Astrocyte (in vitro differentiated cells and primary cell): ENCODE measurements around the gene REPS1. TPM values are rescaled to one million over a fixed set of nuclear protein-coding genes. Genes with fewer than 3 reads are reported as not detected.

Source experiments
- DNase-seq: peaks from one replicate; pipeline ENCODE4 v3.0.0-alpha.2; 2010; ENCODE audit warnings: low read depth
- FAIRE-seq: peaks from 2 replicates; lab custom pipeline; 2011; peaks lifted over from hg19 to GRCh38; lab: Jason Lieb, UNC
- H2AFZ ChIP-seq: 2 replicates; pipeline ENCODE4 v1.6.0; 2012; ENCODE audit warnings: low read depth, low read length, inconsistent platforms
- H3K27ac ChIP-seq: 2 replicates; pipeline ENCODE4 v1.5.1; 2011; ENCODE audit warnings: low read depth, low read length, inconsistent platforms
- H3K27me3 ChIP-seq: 2 replicates; pipeline ENCODE4 v1.6.0; 2011; ENCODE audit warnings: low read length, inconsistent platforms; ENCODE audit not compliant: insufficient read depth
- H3K36me3 ChIP-seq: 2 replicates; pipeline ENCODE4 v1.5.1; 2011; ENCODE audit warnings: low read length, inconsistent platforms; ENCODE audit not compliant: insufficient read depth
- H3K4me1 ChIP-seq: 2 replicates; pipeline ENCODE4 v1.5.1; 2011; ENCODE audit warnings: low read length, inconsistent platforms; ENCODE audit not compliant: insufficient read depth
- H3K4me2 ChIP-seq: 2 replicates; pipeline ENCODE4 v1.6.0; 2012; ENCODE audit warnings: low read length, inconsistent platforms
- H3K4me3 ChIP-seq: 2 replicates; pipeline ENCODE4 v1.5.1; 2011; ENCODE audit warnings: low read depth, mild to moderate bottlenecking, low read length, inconsistent platforms; ENCODE audit not compliant: insufficient read depth
- H3K79me2 ChIP-seq: 2 replicates; pipeline ENCODE4 v1.6.0; 2012; ENCODE audit warnings: mild to moderate bottlenecking, low read length, inconsistent platforms; ENCODE audit not compliant: insufficient read depth
- H3K9ac ChIP-seq: 2 replicates; pipeline ENCODE4 v1.6.0; 2012; ENCODE audit warnings: mild to moderate bottlenecking, low read length, inconsistent platforms
- H3K9me3 ChIP-seq: 2 replicates; pipeline ENCODE4 v1.5.1; 2012; ENCODE audit warnings: low read depth, mild to moderate bottlenecking, low read length, inconsistent platforms; ENCODE audit not compliant: insufficient read depth
- H4K20me1 ChIP-seq: 2 replicates; pipeline ENCODE4 v1.6.0; 2012; ENCODE audit warnings: low read length, inconsistent platforms; ENCODE audit not compliant: insufficient read depth
- H3K27ac Mint-ChIP-seq: one replicate; pipeline ENCODE4 v1.8.0; 2021; ENCODE audit warnings: mild to moderate bottlenecking, mixed read lengths; ENCODE audit not compliant: unreplicated experiment
- H3K27me3 Mint-ChIP-seq: one replicate; pipeline ENCODE4 v1.8.0; 2021; ENCODE audit warnings: low read depth, mixed read lengths; ENCODE audit not compliant: unreplicated experiment
- H3K36me3 Mint-ChIP-seq: one replicate; pipeline ENCODE4 v1.8.0; 2021; ENCODE audit warnings: low read depth, mixed read lengths; ENCODE audit not compliant: unreplicated experiment
- H3K4me1 Mint-ChIP-seq: one replicate; pipeline ENCODE4 v1.8.0; 2021; ENCODE audit warnings: low read depth, mixed read lengths; ENCODE audit not compliant: unreplicated experiment
- H3K4me3 Mint-ChIP-seq: one replicate; pipeline ENCODE4 v1.8.0; 2021; ENCODE audit warnings: mild to moderate bottlenecking, moderate library complexity, mixed read lengths; ENCODE audit not compliant: unreplicated experiment
- H3K9me3 Mint-ChIP-seq: one replicate; pipeline ENCODE4 v1.8.0; 2021; ENCODE audit warnings: mild to moderate bottlenecking, mixed read lengths; ENCODE audit not compliant: unreplicated experiment
- CTCF ChIP-seq: IDR thresholded peaks from 2 replicates; pipeline ENCODE4 v1.5.1; 2011; ENCODE audit warnings: low read depth, mild to moderate bottlenecking, inconsistent platforms, low read length, moderate library complexity; ENCODE audit not compliant: insufficient read depth
- EZH2 ChIP-seq: IDR thresholded peaks from 2 replicates; pipeline ENCODE4 v1.6.1; 2012; ENCODE audit warnings: mild to moderate bottlenecking, low read length, inconsistent platforms; ENCODE audit not compliant: insufficient read depth
- total RNA-seq: library from RNA; stranded (reverse); gene quantifications from 2 replicates; pipeline ENCODE4 v1.2.1, GENCODE V29; 2021

REPS1 gene
- total RNA-seq, 1 donor from 2014 or later, result 39.1 TPM

GRCh38 chr6:139010674-139011073 lies 22.6 kb upstream of the REPS1 start:
- H3K4me1 Mint-ChIP-seq, result no peaks in the 10 kb centered on the region
- Histone ChIP-seq H3K4me3 (no peak overlapping the region), H3K9me3 (no peaks in the 10 kb centered on the region), H3K79me2 (no peaks in the 10 kb centered on the region), H3K27ac (no peak overlapping the region), H3K9ac (no peak overlapping the region), H4K20me1 (no peaks in the 10 kb centered on the region), H2AFZ (no peak overlapping the region), H3K4me1 (no peaks in the 10 kb centered on the region), H3K4me2 (no peak overlapping the region), H3K36me3 (no peaks in the 10 kb centered on the region), H3K27me3 (no peaks in the 10 kb centered on the region)
- no peak overlapping the region for H3K27ac Mint-ChIP-seq
- TF ChIP-seq EZH2 (no peak), CTCF (no peak)
- H3K9me3 Mint-ChIP-seq, result peaks cover 2% of the 10 kb centered on the region
- FAIRE-seq, result no peak
- H3K4me3 Mint-ChIP-seq, result no peak overlapping the region
- H3K27me3 Mint-ChIP-seq, result no peaks in the 10 kb centered on the region
- no peaks in the 10 kb centered on the region for H3K36me3 Mint-ChIP-seq
- DNase-seq, result no peak

- Histone ChIP-seq H3K4me2 (no peak overlapping the region), H2AFZ (no peak overlapping the region), H3K36me3 (no peaks in the 10 kb centered on the region), H3K4me3 (no peak overlapping the region), H4K20me1 (no peaks in the 10 kb centered on the region), H3K79me2 (no peaks in the 10 kb centered on the region), H3K27ac (no peak overlapping the region), H3K4me1 (no peaks in the 10 kb centered on the region), H3K9me3 (no peaks in the 10 kb centered on the region), H3K27me3 (no peaks in the 10 kb centered on the region), H3K9ac (no peak overlapping the region)
- no peaks in the 10 kb centered on the region for H3K4me1 Mint-ChIP-seq
- no peak for FAIRE-seq
- no peaks in the 10 kb centered on the region for H3K27me3 Mint-ChIP-seq
- H3K9me3 Mint-ChIP-seq, result peaks cover 2% of the 10 kb centered on the region
- no peak for DNase-seq
- no peak for TF ChIP-seq EZH2
- H3K36me3 Mint-ChIP-seq, result no peaks in the 10 kb centered on the region
- no peak overlapping the region for H3K4me3 Mint-ChIP-seq
- H3K27ac Mint-ChIP-seq, result no peak overlapping the region
These were observed 20.1 kb upstream of the REPS1 start for GRCh38 chr6:139008117-139008516.

GRCh38 chr6:139007428-139007827 lies 19.4 kb upstream of the REPS1 start:
- H2AFZ ChIP-seq, result no peak overlapping the region
- Mint-ChIP-seq H3K27me3 (no peaks in the 10 kb centered on the region), H3K4me1 (no peaks in the 10 kb centered on the region), H3K27ac (no peak overlapping the region), H3K9me3 (peaks cover 2% of the 10 kb centered on the region), H3K36me3 (no peaks in the 10 kb centered on the region), H3K4me3 (no peak overlapping the region)
- H3K36me3 ChIP-seq, result no peaks in the 10 kb centered on the region
- H3K4me2 ChIP-seq, result no peak overlapping the region
- TF ChIP-seq CTCF (no peak), EZH2 (no peak)
- DNase-seq (no peak), FAIRE-seq (no peak)
- no peak overlapping the region for H3K27ac ChIP-seq
- no peak overlapping the region for H3K9ac ChIP-seq
- H3K9me3 ChIP-seq, result no peaks in the 10 kb centered on the region
- no peaks in the 10 kb centered on the region for H3K4me1 ChIP-seq
- no peaks in the 10 kb centered on the region for H3K79me2 ChIP-seq
- no peak overlapping the region for H3K4me3 ChIP-seq
- no peaks in the 10 kb centered on the region for H4K20me1 ChIP-seq
- H3K27me3 ChIP-seq, result no peaks in the 10 kb centered on the region
